Upper lobe of left lung (tissue), 4 donors: ENCODE data around the gene NAA16.

Source experiments
- POLR2AphosphoS5 ChIP-seq, 2 donors: sonication (generic); formaldehyde crosslinking; IDR thresholded peaks; one replicate each; pipeline ENCODE4 v1.5.1; 2017; ENCODE audit warnings: antibody characterized with exemption in 2 of 2
- TF ChIP-seq, protein P1 (sequence below), 6 experiments: fragments of 450-650 bp in 4 of 6; fragments of 200-600 bp in 2 of 6; sonication (generic) in 2 of 6; IDR thresholded peaks; one replicate each; pipeline ENCODE4 v1.5.1; 2016 to 2019; ENCODE audit warnings: antibody characterized with exemption in 6 of 6

DNA sequence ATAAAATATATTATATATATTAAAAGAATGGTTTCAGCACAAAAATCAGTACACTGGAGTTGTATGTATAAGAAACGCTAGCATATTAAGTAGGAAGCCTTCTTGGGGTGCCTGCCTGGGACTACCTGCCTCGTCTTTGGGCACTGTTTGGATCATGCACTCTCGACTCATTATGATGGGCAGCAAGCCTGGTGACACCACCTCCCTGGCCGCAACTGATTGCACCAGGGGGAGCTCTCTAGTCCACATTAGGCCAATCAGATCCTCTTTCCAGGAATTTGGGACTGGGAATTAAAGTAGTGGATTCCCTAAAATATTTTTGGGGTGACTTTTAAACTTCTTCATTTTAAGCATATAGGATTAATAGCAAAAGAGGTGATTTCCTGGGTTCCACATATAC lies 90.3 kb downstream of the NAA16 start:
- no peak for TF ChIP-seq POLR2AphosphoS5 (IDR thresholded peaks at IDR 0.05)
- TF ChIP-seq, protein P1, sequence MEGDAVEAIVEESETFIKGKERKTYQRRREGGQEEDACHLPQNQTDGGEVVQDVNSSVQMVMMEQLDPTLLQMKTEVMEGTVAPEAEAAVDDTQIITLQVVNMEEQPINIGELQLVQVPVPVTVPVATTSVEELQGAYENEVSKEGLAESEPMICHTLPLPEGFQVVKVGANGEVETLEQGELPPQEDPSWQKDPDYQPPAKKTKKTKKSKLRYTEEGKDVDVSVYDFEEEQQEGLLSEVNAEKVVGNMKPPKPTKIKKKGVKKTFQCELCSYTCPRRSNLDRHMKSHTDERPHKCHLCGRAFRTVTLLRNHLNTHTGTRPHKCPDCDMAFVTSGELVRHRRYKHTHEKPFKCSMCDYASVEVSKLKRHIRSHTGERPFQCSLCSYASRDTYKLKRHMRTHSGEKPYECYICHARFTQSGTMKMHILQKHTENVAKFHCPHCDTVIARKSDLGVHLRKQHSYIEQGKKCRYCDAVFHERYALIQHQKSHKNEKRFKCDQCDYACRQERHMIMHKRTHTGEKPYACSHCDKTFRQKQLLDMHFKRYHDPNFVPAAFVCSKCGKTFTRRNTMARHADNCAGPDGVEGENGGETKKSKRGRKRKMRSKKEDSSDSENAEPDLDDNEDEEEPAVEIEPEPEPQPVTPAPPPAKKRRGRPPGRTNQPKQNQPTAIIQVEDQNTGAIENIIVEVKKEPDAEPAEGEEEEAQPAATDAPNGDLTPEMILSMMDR (IDR thresholded peaks at IDR 0.05): no peak
